ENCODE measurements around the gene BRD1. TPM values are rescaled to one million over a fixed set of nuclear protein-coding genes. Genes with fewer than 3 reads are reported as not detected.

Gene BRD1
- total and polyA plus RNA-seq, 12 donors: 8.2 to 23.2 (median 16.9) TPM

DNA sequence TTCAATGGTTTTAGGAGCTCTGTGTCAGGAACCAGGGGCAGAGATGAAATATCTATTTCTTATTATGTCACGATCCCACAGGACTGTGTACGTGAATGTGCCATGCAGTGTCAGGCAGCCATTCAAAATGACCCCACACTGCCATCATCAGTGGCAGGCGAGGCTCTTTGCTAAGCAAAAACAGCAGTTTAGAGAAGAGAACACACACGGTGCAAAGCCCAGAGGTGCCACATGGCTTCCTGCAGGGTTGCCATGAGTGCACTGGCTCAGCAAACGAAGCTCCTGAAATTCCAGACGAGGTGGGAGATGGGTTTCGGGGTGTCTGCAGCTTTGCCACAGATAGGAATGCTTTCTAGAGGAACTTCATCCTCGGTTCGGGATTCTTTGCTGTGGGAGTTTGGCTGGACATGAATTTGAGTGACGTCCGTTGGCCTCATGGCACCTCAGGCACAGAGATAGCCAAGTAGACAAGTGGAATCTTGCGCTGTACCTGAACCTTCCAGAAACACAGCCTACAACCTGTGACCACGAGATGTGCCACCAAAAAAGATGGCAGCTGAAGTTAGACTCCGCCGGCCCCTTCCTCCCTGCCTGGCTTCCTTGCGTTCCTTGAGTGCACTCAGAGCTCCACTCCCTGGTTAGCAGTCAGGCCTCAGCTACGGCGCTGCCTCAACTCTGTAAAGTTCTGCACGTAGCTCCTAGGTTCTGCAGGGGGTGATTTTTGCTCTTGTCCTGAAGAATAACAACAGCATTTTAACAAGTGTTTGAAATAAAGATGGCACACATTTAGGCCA lies 18.2 kb upstream of the BRD1 start:
- Histone ChIP-seq H3K27ac (no peak overlapping the region), H3K9me3 (no peaks in the 10 kb centered on the region), H3K36me3 (no peaks in the 10 kb centered on the region), H3K27me3 (peaks cover 27 to 45% (median 40%) of the 10 kb centered on the region in 7 donors), H3K4me3 (no peak overlapping the region), H3K4me1 (peaks cover 6 to 23% (median 19%) of the 10 kb centered on the region in 9 donors)
- ATAC-seq: no peak
- TF ChIP-seq, protein P1, sequence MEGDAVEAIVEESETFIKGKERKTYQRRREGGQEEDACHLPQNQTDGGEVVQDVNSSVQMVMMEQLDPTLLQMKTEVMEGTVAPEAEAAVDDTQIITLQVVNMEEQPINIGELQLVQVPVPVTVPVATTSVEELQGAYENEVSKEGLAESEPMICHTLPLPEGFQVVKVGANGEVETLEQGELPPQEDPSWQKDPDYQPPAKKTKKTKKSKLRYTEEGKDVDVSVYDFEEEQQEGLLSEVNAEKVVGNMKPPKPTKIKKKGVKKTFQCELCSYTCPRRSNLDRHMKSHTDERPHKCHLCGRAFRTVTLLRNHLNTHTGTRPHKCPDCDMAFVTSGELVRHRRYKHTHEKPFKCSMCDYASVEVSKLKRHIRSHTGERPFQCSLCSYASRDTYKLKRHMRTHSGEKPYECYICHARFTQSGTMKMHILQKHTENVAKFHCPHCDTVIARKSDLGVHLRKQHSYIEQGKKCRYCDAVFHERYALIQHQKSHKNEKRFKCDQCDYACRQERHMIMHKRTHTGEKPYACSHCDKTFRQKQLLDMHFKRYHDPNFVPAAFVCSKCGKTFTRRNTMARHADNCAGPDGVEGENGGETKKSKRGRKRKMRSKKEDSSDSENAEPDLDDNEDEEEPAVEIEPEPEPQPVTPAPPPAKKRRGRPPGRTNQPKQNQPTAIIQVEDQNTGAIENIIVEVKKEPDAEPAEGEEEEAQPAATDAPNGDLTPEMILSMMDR (IDR thresholded peaks at IDR 0.05): no peak
- 78 to 79% methylated on average over 19 of the region's 19 CpGs for WGBS, 2 donors
- DNase-seq: no peak
- intact Hi-C loops (cut with DNase I): no loop called here

DNA sequence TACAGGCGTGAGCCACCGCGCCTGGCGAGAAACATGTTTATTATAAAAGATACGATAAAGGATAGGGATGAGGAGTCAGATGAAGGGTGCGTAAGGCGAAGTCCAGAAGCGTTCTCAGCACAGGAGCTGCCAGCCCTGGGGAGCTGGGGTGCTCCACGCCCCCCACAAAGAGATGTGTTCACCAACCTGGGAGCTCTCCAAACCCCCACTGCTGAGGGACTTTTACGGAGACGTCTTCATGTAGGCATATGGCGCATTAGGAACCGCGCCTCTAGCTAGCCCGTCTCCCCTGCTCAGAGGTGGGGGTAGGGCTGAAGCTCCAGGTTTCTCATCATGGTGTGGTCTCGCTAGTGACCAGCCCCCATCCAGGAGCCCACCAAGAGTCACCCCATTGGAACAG lies 17.6 kb upstream of the BRD1 start:
- Histone ChIP-seq H3K36me3 (no peaks in the 10 kb centered on the region), H3K4me1 (peaks cover 6 to 23% (median 19%) of the 10 kb centered on the region in 9 donors), H3K27ac (no peak overlapping the region), H3K9me3 (no peaks in the 10 kb centered on the region), H3K4me3 (no peak overlapping the region), H3K27me3 (peaks cover 24 to 39% (median 34%) of the 10 kb centered on the region in 7 donors)
- no peak for DNase-seq
- no peak for ATAC-seq
- WGBS, 2 donors: 82 to 83% methylated on average over 16 of the region's 16 CpGs
- intact Hi-C loops (cut with DNase I): no loop called here
- TF ChIP-seq, protein P1 (IDR thresholded peaks at IDR 0.05): no peak

DNA sequence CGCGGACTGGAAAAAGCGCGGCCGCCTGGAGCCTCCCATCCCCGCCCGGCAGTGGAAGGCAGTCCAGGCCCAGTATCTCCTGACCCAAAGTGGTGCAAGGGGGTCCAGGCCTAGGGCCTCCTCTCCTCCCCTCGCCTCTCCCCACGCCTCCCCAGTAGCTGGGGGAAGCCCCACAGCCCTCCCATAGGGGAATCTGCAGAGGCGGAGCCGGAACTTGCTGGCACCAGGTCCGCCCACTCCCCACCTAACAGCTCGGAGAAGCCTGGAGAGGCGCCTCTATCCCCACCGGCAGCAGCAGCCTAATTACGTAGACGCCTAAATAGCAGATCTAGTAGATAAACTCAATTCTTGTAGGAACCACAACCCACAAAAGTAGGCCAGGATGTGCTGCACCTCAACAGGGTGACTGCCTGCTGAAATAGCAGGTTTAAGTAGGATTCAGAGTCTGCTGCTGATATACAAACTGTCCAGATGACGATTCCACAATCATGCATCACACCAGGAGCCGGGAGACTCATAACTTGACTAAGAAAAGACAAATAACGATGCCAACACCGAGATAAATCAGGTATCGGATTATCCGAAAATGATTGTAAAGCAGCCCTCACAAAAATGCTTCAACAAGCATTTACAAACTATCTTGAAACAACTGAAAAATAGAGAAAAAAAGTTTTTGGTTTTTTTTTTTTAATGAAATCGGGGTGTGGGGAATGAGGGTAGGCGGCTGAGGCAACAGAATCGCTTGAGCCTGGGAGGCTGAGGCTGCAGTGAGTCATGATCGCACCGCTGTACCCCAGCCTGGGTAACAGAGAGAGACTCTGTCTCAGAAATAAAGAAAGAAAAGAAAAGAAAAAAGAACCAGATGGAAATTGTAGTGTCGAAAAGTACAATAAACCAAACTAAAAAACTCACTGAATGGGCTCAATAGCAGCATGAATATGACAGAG lies 11.4 kb upstream of the BRD1 start:
- intact Hi-C loops (cut with DNase I): no loop called here
- H3K27ac ChIP-seq: peak overlapping the region in 1 of 10 donors; percentile 73
- peaks cover 0 to 6% (median 0%) of the 10 kb centered on the region in 9 donors for H3K4me1 ChIP-seq
- WGBS, 2 donors: 69 to 71% methylated on average over 29 of the region's 29 CpGs
- H3K9me3 ChIP-seq: no peaks in the 10 kb centered on the region
- ATAC-seq: peak in 3 of 8 donors; percentile 33 to 39 (median 38)
- no peaks in the 10 kb centered on the region for H3K36me3 ChIP-seq
- H3K4me3 ChIP-seq: peak overlapping the region in 1 of 10 donors; percentile 44
- no peak for DNase-seq
- TF ChIP-seq, protein P1 (IDR thresholded peaks at IDR 0.05): no peak
- peaks cover 0 to 26% (median 0%) of the 10 kb centered on the region in 7 donors for H3K27me3 ChIP-seq

DNA sequence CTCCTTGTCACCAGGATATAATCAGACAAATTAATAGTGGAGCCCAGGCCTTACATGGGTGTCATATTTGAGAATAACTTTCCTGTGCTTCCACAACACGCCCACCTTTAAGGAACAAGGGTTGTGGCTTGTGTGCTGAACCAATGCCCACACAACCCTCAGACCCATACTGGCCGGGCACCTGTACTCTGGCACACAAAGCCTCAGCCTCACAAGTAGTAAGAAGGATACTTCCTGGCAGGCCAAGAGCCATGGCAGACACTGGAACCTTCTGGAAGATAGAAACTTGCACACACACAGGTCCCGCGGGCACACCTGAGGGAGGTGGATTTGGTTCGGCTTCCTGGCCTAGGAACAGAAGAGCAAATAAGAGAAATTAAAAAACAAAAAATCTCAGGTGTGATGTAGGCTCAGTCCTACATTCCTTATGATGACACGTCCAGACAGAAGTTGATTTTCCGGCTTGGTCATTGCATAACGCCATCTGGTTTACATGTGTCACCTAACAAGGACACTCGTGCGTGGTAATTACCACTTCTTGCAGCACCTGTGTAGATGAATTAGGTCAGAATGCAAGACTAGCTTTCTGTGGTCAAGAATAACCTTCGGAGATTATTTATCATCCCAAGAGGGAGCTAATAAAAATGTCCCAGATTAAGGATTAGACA lies 5.8 kb upstream of the BRD1 start:
- intact Hi-C loops (cut with DNase I): no loop called here
- no peaks in the 10 kb centered on the region for H3K36me3 ChIP-seq
- H3K27ac ChIP-seq: no peak overlapping the region
- peaks cover 0 to 7% (median 0%) of the 10 kb centered on the region in 11 donors for H3K9me3 ChIP-seq
- 91 to 92% methylated on average over 11 of the region's 11 CpGs for WGBS, 2 donors
- TF ChIP-seq, protein P1 (IDR thresholded peaks at IDR 0.05): no peak
- ATAC-seq: no peak
- no peak for DNase-seq
- peaks cover 0 to 2% (median 0%) of the 10 kb centered on the region in 9 donors for H3K4me1 ChIP-seq
- H3K4me3 ChIP-seq: no peak overlapping the region
- peaks cover 0 to 22% (median 0%) of the 10 kb centered on the region in 7 donors for H3K27me3 ChIP-seq
